Neutrophil (primary cell): ENCODE results near the gene ZNF23.

ENCODE experiments used
- H3K27ac ChIP-seq: fragments of 200-600 bp; sonication (generic); 2 replicates; pipeline ENCODE4 v1.5.1; 2016; ENCODE audit warnings: mild to moderate bottlenecking, moderate library complexity
- H3K27me3 ChIP-seq: fragments of 200-600 bp; sonication (generic); 2 replicates; pipeline ENCODE4 v1.6.0; 2016; ENCODE audit warnings: mild to moderate bottlenecking
- H3K36me3 ChIP-seq: fragments of 200-600 bp; sonication (generic); 2 replicates; pipeline ENCODE4 v1.5.1; 2017
- H3K4me1 ChIP-seq, 2 experiments: fragments of 200-600 bp in 1 of 2; sonication (generic) in 1 of 2; 1 replicate in 1 of 2; 2 replicates in 1 of 2; pipeline versions ENCODE4 v1.5.1 to v1.6.1; 2013 to 2016; ENCODE audit warnings: low read depth in 1 of 2, low read length in 1 of 2, mild to moderate bottlenecking in 1 of 2, moderate library complexity in 1 of 2; ENCODE audit not compliant: control insufficient read depth in 1 of 2, insufficient read depth in 1 of 2
- H3K4me3 ChIP-seq, 2 experiments: fragments of 200-600 bp in 1 of 2; sonication (generic) in 1 of 2; 1 replicate in 1 of 2; 2 replicates in 1 of 2; pipeline ENCODE4 v1.5.1; 2013 to 2016; ENCODE audit warnings: low read depth in 1 of 2, low read length in 1 of 2, mild to moderate bottlenecking in 1 of 2, moderate library complexity in 1 of 2
- H3K9me3 ChIP-seq: fragments of 200-600 bp; sonication (generic); 2 replicates; pipeline ENCODE4 v1.5.1; 2016
- TF ChIP-seq, protein P1 (sequence below): fragments of 200-600 bp; sonication (generic); IDR thresholded peaks from 2 replicates; pipeline ENCODE4 v1.5.1; 2016; ENCODE audit warnings: antibody characterized with exemption

ZNF23 gene

DNA sequence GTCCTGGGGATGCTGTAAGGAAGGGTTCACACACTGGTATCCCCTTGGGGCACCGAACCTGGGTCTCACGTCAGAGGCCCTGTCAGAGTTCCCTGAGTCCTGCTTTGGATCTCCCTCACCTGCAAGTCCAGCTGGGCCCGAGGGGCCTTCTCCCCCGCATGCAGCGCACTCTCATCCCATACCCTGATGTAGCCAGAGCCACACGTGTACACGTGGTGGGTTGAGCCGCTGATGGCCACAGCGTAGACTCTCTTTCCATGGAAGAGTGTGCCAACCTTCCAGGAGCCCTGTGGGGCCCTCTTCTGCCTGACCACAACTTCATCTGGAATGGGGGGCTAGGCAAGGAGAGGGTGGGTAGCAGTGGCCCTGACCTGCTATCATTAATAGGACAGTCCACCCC, 30.1 kb downstream of the ZNF23 start:
- no peaks in the 10 kb centered on the region for H3K9me3 ChIP-seq
- TF ChIP-seq, protein P1, sequence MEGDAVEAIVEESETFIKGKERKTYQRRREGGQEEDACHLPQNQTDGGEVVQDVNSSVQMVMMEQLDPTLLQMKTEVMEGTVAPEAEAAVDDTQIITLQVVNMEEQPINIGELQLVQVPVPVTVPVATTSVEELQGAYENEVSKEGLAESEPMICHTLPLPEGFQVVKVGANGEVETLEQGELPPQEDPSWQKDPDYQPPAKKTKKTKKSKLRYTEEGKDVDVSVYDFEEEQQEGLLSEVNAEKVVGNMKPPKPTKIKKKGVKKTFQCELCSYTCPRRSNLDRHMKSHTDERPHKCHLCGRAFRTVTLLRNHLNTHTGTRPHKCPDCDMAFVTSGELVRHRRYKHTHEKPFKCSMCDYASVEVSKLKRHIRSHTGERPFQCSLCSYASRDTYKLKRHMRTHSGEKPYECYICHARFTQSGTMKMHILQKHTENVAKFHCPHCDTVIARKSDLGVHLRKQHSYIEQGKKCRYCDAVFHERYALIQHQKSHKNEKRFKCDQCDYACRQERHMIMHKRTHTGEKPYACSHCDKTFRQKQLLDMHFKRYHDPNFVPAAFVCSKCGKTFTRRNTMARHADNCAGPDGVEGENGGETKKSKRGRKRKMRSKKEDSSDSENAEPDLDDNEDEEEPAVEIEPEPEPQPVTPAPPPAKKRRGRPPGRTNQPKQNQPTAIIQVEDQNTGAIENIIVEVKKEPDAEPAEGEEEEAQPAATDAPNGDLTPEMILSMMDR: no peak
- H3K36me3 ChIP-seq: no peaks in the 10 kb centered on the region
- H3K4me1 ChIP-seq: no peaks in the 10 kb centered on the region
- peaks cover 24% of the 10 kb centered on the region for H3K27me3 ChIP-seq
- H3K27ac ChIP-seq: no peak overlapping the region
- no peak overlapping the region for H3K4me3 ChIP-seq

DNA sequence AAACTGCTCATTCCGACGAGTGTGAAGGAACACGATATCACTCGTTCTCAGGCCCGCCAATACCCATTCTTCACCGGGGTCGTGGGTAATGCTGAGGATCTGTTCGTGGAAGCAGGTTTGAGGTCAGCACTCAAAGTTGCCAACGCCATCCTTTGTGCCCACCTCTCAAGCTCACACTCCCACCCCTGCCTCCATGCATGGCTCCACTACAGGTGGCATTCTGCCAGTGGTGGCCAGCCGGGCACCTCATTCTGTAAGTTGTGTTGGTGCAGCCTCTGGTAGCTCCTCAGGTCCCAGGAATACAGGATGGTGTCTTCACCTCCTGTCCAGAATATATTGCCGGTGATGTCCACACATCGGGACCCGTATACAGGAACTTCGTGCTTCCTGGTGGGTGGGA, 30.9 kb downstream of the ZNF23 start:
- Histone ChIP-seq H3K27ac (no peak overlapping the region), H3K27me3 (peaks cover 32% of the 10 kb centered on the region), H3K9me3 (no peaks in the 10 kb centered on the region), H3K4me1 (no peaks in the 10 kb centered on the region), H3K4me3 (no peak overlapping the region), H3K36me3 (no peaks in the 10 kb centered on the region)
- TF ChIP-seq, protein P1: no peak

DNA sequence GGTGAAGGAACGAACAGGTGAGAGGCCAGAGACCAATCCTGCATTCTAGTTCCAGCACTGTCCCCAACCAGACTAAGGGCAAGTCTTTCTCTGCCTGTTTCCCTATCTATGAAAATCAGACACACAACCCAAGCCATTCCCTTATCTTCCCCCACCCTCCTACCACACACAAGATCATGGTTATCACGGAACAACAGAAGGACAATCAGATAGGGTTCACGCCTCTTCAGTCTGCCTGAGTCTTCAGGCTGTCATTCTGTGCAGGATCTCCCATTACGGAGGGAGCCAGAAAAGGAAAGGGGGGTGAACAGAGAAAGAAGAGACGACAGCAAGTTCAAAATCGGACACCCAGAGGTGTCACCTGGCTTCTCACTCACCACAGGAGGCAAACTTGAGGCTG, 31.3 kb downstream of the ZNF23 start:
- TF ChIP-seq, protein P1: no peak
- H3K9me3 ChIP-seq: no peaks in the 10 kb centered on the region
- H3K27me3 ChIP-seq: peaks cover 36% of the 10 kb centered on the region
- no peak overlapping the region for H3K4me3 ChIP-seq
- no peaks in the 10 kb centered on the region for H3K36me3 ChIP-seq
- H3K4me1 ChIP-seq: no peaks in the 10 kb centered on the region
- H3K27ac ChIP-seq: no peak overlapping the region

DNA sequence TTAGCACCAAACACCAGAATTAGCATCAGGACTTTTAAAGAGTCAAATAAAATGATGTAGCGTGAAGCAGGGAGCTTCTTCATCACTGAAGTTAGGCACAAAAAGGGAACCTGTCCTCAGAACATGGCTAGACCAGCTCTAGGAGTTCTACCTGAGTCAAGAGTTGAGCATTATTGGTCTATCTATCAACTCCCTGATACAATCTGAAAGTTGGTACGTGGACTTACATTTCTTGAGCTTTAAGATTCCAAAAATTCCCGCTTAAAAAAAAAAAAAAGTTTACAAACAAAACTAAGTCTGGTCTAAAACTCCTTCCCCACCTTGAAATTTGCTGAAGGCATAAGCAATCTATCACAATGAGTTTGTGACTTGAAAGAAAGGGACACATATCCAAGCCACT, 32.5 kb downstream of the ZNF23 start:
- Histone ChIP-seq H3K36me3 (no peaks in the 10 kb centered on the region), H3K9me3 (no peaks in the 10 kb centered on the region), H3K27ac (no peak overlapping the region), H3K4me3 (no peak overlapping the region), H3K4me1 (no peaks in the 10 kb centered on the region), H3K27me3 (peaks cover 48% of the 10 kb centered on the region)
- TF ChIP-seq, protein P1: no peak

DNA sequence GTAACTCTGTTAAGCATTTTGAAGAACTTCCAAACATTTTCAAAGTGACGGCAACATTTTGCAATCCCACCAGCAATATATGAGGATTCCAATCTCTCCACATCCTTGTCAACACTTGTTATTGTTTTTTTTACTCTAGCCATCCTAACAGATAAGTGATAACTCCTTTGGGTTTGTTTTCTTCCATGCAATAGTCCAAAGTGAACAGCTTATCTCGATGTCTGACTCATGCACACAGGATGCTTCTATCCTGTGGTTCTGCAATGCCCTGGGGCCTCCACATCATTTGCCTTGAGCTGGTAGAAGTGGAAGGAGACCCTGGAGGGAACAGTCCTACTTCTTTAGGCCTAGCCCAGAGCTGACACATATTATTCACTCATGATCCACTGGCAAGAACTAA, 33.2 kb downstream of the ZNF23 start:
- peaks cover 55% of the 10 kb centered on the region for H3K27me3 ChIP-seq
- no peaks in the 10 kb centered on the region for H3K9me3 ChIP-seq
- H3K27ac ChIP-seq: no peak overlapping the region
- no peak overlapping the region for H3K4me3 ChIP-seq
- no peaks in the 10 kb centered on the region for H3K4me1 ChIP-seq
- no peaks in the 10 kb centered on the region for H3K36me3 ChIP-seq
- TF ChIP-seq, protein P1: no peak

DNA sequence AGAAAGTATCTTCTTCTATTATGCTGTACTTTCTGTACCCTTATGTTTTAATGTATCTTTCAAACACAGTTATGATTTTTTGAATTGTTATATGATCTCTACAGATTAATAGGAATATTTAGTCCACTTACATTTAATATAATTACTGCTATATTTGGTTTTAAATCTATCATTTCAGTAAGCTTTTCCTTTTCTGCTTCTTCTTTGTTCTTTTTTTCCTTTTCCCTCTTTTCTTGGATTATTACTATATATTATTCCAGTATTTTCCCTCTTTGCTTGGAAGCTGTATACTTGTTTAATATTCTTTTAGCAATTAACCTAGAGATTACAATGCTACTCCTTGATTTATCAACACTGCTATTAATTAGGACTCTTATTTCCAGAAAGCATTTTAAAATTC, 33.7 kb downstream of the ZNF23 start:
- Histone ChIP-seq H3K36me3 (no peaks in the 10 kb centered on the region), H3K9me3 (no peaks in the 10 kb centered on the region), H3K27ac (no peak overlapping the region), H3K27me3 (peaks cover 60% of the 10 kb centered on the region), H3K4me3 (no peak overlapping the region), H3K4me1 (no peaks in the 10 kb centered on the region)
- TF ChIP-seq, protein P1: no peak
